H4 (cell line): ENCODE measurements around the gene MPIG6B. TPM values are rescaled to one million over a fixed set of nuclear protein-coding genes. Genes with fewer than 3 reads are reported as not detected.

Source experiments
- DNase-seq: peaks from one replicate; pipeline ENCODE4 v3.0.0-alpha.2; 2015; ENCODE audit warnings: low spot score
- total RNA-seq: library from RNA; depleted of rRNA; stranded (reverse); fragments of >200 nt; shearing (Covaris generic); gene quantifications from 2 replicates; pipeline ENCODE4 v1.2.3, GENCODE V29; 2014; rRNA removed

The MPIG6B gene
- not detected in 2 replicates for total RNA-seq

- DNase-seq, result no peak
These were observed at the start of gene MPIG6B for GRCh38 chr6:31723245-31723979. Gene MPIG6B (plus strand): TSS chr6:31723373. CDS start chr6:31723384, 11 bp downstream.

- DNase-seq, result no peak
These were observed 46.8 kb upstream of the MPIG6B start for GRCh38 chr6:31676322-31676903.

GRCh38 chr6:31676904-31677303 lies 46.3 kb upstream of the MPIG6B start:
- no peak for DNase-seq

GRCh38 chr6:31677955-31678354 lies 45.2 kb upstream of the MPIG6B start:
- DNase-seq, result no peak

GRCh38 chr6:31680226-31681134 lies 42.7 kb upstream of the MPIG6B start, which contains the start of gene LY6G5C:
Gene LY6G5C (minus strand): TSS chr6:31681067. CDS start chr6:31680373, 694 bp downstream.
- peak; percentile 79 for DNase-seq

GRCh38 chr6:31681135-31681671 lies 42.0 kb upstream of the MPIG6B start:
- no peak for DNase-seq

GRCh38 chr6:31683591-31683990 lies 39.6 kb upstream of the MPIG6B start:
- no peak for DNase-seq

- no peak for DNase-seq
These were observed 36.7 kb upstream of the MPIG6B start for GRCh38 chr6:31686483-31686882.

- DNase-seq, result no peak
These were observed 35.9 kb upstream of the MPIG6B start for GRCh38 chr6:31687321-31687720.

GRCh38 chr6:31687860-31688693 lies 35.1 kb upstream of the MPIG6B start:
- no peak for DNase-seq

- DNase-seq, result no peak
These were observed 33.7 kb upstream of the MPIG6B start for GRCh38 chr6:31689249-31690110.

- no peak for DNase-seq
These were observed 32.7 kb upstream of the MPIG6B start for GRCh38 chr6:31690231-31691077.

GRCh38 chr6:31691078-31691463 lies 32.1 kb upstream of the MPIG6B start:
- DNase-seq, result no peak

GRCh38 chr6:31691564-31692108 lies 31.5 kb upstream of the MPIG6B start:
- no peak for DNase-seq

- DNase-seq, result no peak
These were observed 30.8 kb upstream of the MPIG6B start for GRCh38 chr6:31692353-31692752.

GRCh38 chr6:31692886-31693285 lies 30.3 kb upstream of the MPIG6B start:
- DNase-seq, result no peak

- DNase-seq, result no peak
These were observed 29.6 kb upstream of the MPIG6B start for GRCh38 chr6:31693535-31693934.

- no peak for DNase-seq
These were observed 25.6 kb upstream of the MPIG6B start for GRCh38 chr6:31697555-31697954.
